ENCODE results near the gene IFNB1.
A peak's percentile ranks its signal among the peaks of the same experiment; 100 is the strongest.

The IFNB1 gene

GRCh38 chr9:21082671-21083070 lies 4.9 kb upstream of the IFNB1 start:
- Mint-ChIP-seq H3K9me3 (peaks cover 5% of the 10 kb centered on the region), H3K4me1 (peaks cover 37% of the 10 kb centered on the region), H3K4me3 (no peak overlapping the region), H3K27me3 (no peaks in the 10 kb centered on the region), H3K36me3 (peaks cover 1% of the 10 kb centered on the region), H3K27ac (no peak overlapping the region)

- Mint-ChIP-seq H3K4me1 (peaks cover 37% of the 10 kb centered on the region), H3K27ac (peak overlapping the region; percentile 42), H3K27me3 (no peaks in the 10 kb centered on the region), H3K4me3 (peak overlapping the region; percentile 70), H3K9me3 (peaks cover 5% of the 10 kb centered on the region), H3K36me3 (peaks cover 1% of the 10 kb centered on the region)
Observed at GRCh38 chr9:21081999-21082398, 4.3 kb upstream of the IFNB1 start.

GRCh38 chr9:21081451-21081850 lies 3.7 kb upstream of the IFNB1 start:
- Mint-ChIP-seq H3K27ac (no peak overlapping the region), H3K4me1 (peaks cover 37% of the 10 kb centered on the region)

GRCh38 chr9:21080793-21081192 lies 3.1 kb upstream of the IFNB1 start:
- Mint-ChIP-seq H3K27ac (peak overlapping the region; percentile 20), H3K4me3 (no peak overlapping the region), H3K4me1 (peaks cover 37% of the 10 kb centered on the region), H3K36me3 (no peaks in the 10 kb centered on the region), H3K9me3 (no peaks in the 10 kb centered on the region), H3K27me3 (no peaks in the 10 kb centered on the region)

More at GRCh38 chr9:21081451-21081850, 3.7 kb upstream of the IFNB1 start:
- H3K27me3 Mint-ChIP-seq = no peaks in the 10 kb centered on the region
- no peak overlapping the region for H3K4me3 Mint-ChIP-seq
- H3K9me3 Mint-ChIP-seq = peaks cover 3% of the 10 kb centered on the region
- H3K36me3 Mint-ChIP-seq = peaks cover 1% of the 10 kb centered on the region

GRCh38 chr9:21078702-21079101 lies 960 bp upstream of the IFNB1 start:
- peaks cover 37% of the 10 kb centered on the region for H3K4me1 Mint-ChIP-seq
- H3K4me3 Mint-ChIP-seq = no peak overlapping the region
- H3K27ac Mint-ChIP-seq = no peak overlapping the region
- no peaks in the 10 kb centered on the region for H3K9me3 Mint-ChIP-seq
- no peaks in the 10 kb centered on the region for H3K27me3 Mint-ChIP-seq
- no peaks in the 10 kb centered on the region for H3K36me3 Mint-ChIP-seq

- no peak overlapping the region for H3K27ac Mint-ChIP-seq
- H3K4me1 Mint-ChIP-seq = peaks cover 10% of the 10 kb centered on the region
- H3K27me3 Mint-ChIP-seq = no peaks in the 10 kb centered on the region
- H3K36me3 Mint-ChIP-seq = no peaks in the 10 kb centered on the region
- H3K9me3 Mint-ChIP-seq = no peaks in the 10 kb centered on the region
- no peak overlapping the region for H3K4me3 Mint-ChIP-seq
Observed at GRCh38 chr9:21075484-21075883, 2.3 kb downstream of the IFNB1 start.

- H3K27me3 Mint-ChIP-seq = peaks cover 1% of the 10 kb centered on the region
- H3K27ac Mint-ChIP-seq = no peak overlapping the region
- no peaks in the 10 kb centered on the region for H3K4me1 Mint-ChIP-seq
- no peak overlapping the region for H3K4me3 Mint-ChIP-seq
- H3K9me3 Mint-ChIP-seq = no peaks in the 10 kb centered on the region
- H3K36me3 Mint-ChIP-seq = peaks cover 1% of the 10 kb centered on the region
Observed at GRCh38 chr9:21070906-21071305, 6.8 kb downstream of the IFNB1 start.

- H3K4me1 Mint-ChIP-seq = no peaks in the 10 kb centered on the region
- peaks cover 1% of the 10 kb centered on the region for H3K36me3 Mint-ChIP-seq
- no peak overlapping the region for H3K4me3 Mint-ChIP-seq
- H3K27me3 Mint-ChIP-seq = peaks cover 1% of the 10 kb centered on the region
- H3K27ac Mint-ChIP-seq = no peak overlapping the region
- H3K9me3 Mint-ChIP-seq = no peaks in the 10 kb centered on the region
Observed at GRCh38 chr9:21070171-21070571, 7.6 kb downstream of the IFNB1 start.

GRCh38 chr9:21060919-21061561 lies 16.7 kb downstream of the IFNB1 start:
- Mint-ChIP-seq H3K36me3 (peaks cover under 1% of the 10 kb centered on the region), H3K4me3 (no peak overlapping the region), H3K27me3 (no peaks in the 10 kb centered on the region), H3K9me3 (no peaks in the 10 kb centered on the region), H3K27ac (no peak overlapping the region), H3K4me1 (peaks cover 18% of the 10 kb centered on the region)

GRCh38 chr9:21056931-21057330 lies 20.8 kb downstream of the IFNB1 start:
- Mint-ChIP-seq H3K27me3 (no peaks in the 10 kb centered on the region), H3K4me1 (peaks cover 18% of the 10 kb centered on the region), H3K4me3 (no peak overlapping the region), H3K27ac (no peak overlapping the region), H3K9me3 (no peaks in the 10 kb centered on the region), H3K36me3 (no peaks in the 10 kb centered on the region)

- H3K27me3 Mint-ChIP-seq = no peaks in the 10 kb centered on the region
- no peaks in the 10 kb centered on the region for H3K4me1 Mint-ChIP-seq
- peaks cover 2% of the 10 kb centered on the region for H3K36me3 Mint-ChIP-seq
- no peak overlapping the region for H3K27ac Mint-ChIP-seq
- H3K4me3 Mint-ChIP-seq = no peak overlapping the region
- H3K9me3 Mint-ChIP-seq = peaks cover 4% of the 10 kb centered on the region
Observed at GRCh38 chr9:21053851-21054250, 23.9 kb downstream of the IFNB1 start.

GRCh38 chr9:21047281-21047691 lies 30.5 kb downstream of the IFNB1 start:
- Mint-ChIP-seq H3K4me3 (no peak overlapping the region), H3K9me3 (peaks cover 4% of the 10 kb centered on the region), H3K27ac (no peak overlapping the region), H3K36me3 (peaks cover 2% of the 10 kb centered on the region), H3K27me3 (no peaks in the 10 kb centered on the region), H3K4me1 (no peaks in the 10 kb centered on the region)

GRCh38 chr9:21043841-21044240 lies 33.9 kb downstream of the IFNB1 start:
- H3K9me3 Mint-ChIP-seq = no peaks in the 10 kb centered on the region
- peaks cover 10% of the 10 kb centered on the region for H3K4me1 Mint-ChIP-seq
- H3K27ac Mint-ChIP-seq = no peak overlapping the region
- H3K4me3 Mint-ChIP-seq = no peak overlapping the region
- no peaks in the 10 kb centered on the region for H3K27me3 Mint-ChIP-seq
- no peaks in the 10 kb centered on the region for H3K36me3 Mint-ChIP-seq

- Mint-ChIP-seq H3K27ac (no peak overlapping the region), H3K9me3 (no peaks in the 10 kb centered on the region), H3K27me3 (no peaks in the 10 kb centered on the region), H3K4me1 (peaks cover 11% of the 10 kb centered on the region), H3K4me3 (no peak overlapping the region), H3K36me3 (no peaks in the 10 kb centered on the region)
Observed at GRCh38 chr9:21042466-21042865, 35.3 kb downstream of the IFNB1 start.

GRCh38 chr9:21039302-21039701 lies 38.4 kb downstream of the IFNB1 start:
- no peak overlapping the region for H3K27ac Mint-ChIP-seq
- no peaks in the 10 kb centered on the region for H3K9me3 Mint-ChIP-seq
- no peak overlapping the region for H3K4me3 Mint-ChIP-seq
- peaks cover 1% of the 10 kb centered on the region for H3K36me3 Mint-ChIP-seq
- no peaks in the 10 kb centered on the region for H3K27me3 Mint-ChIP-seq
- H3K4me1 Mint-ChIP-seq = peaks cover 11% of the 10 kb centered on the region

GRCh38 chr9:21037278-21037677 lies 40.5 kb downstream of the IFNB1 start:
- Mint-ChIP-seq H3K9me3 (no peaks in the 10 kb centered on the region), H3K4me3 (no peak overlapping the region), H3K27me3 (no peaks in the 10 kb centered on the region), H3K27ac (no peak overlapping the region), H3K36me3 (peaks cover 1% of the 10 kb centered on the region), H3K4me1 (peaks cover 27% of the 10 kb centered on the region)

- H3K27ac Mint-ChIP-seq = no peak overlapping the region
- H3K4me3 Mint-ChIP-seq = peak overlapping the region; percentile 72
- peaks cover 20% of the 10 kb centered on the region for H3K4me1 Mint-ChIP-seq
- peaks cover 3% of the 10 kb centered on the region for H3K36me3 Mint-ChIP-seq
- no peaks in the 10 kb centered on the region for H3K27me3 Mint-ChIP-seq
- H3K9me3 Mint-ChIP-seq = no peaks in the 10 kb centered on the region
Observed at GRCh38 chr9:21031808-21032183, 45.9 kb downstream of the IFNB1 start.
